ENCODE measurements around the gene GFI1B. TPM values are rescaled to one million over a fixed set of nuclear protein-coding genes. Genes with fewer than 3 reads are reported as not detected.

GFI1B gene
- total and polyA plus RNA-seq, 4 donors, result 0.05 to 53.6 TPM; not detected in 2

DNA sequence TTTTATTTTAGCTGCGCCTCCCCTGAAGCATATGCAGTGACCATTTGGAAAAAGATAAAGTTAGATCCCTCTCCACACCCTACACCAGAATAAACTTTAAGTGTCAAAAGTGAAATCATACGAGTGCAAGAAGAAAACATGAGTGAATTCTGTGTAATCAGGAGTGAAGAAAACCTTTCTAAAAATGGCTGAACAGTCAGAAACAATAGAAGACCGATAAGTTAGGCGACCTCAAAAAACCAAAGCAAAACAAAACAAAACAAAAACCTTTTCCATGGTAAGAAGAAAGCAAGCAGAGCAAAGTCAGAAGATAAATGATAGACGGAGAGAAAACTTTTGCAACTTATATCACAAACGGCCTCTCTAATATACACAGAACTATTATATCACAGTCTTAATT lies 17.5 kb upstream of the GFI1B start:
- Histone ChIP-seq H3K4me3 (ENCODE audit: low read depth in 1 of 3, low read length in 3 of 3) (no peak overlapping the region), H3K27ac (ENCODE audit: low read depth in 1 of 2, low read length in 2 of 2) (no peak overlapping the region), H3K9me3 (ENCODE audit: control insufficient read depth in 4 of 4, low read length in 3 of 4) (peaks cover 0 to 6% (median 3%) of the 10 kb centered on the region in 4 donors), H3K27me3 (ENCODE audit: control insufficient read depth in 4 of 4, insufficient read depth in 4 of 4, low read length in 3 of 4) (peaks cover 0 to 5% (median 0%) of the 10 kb centered on the region in 4 donors), H3K9ac (ENCODE audit: low read depth in 1 of 2, low read length in 2 of 2) (no peak overlapping the region), H3K4me1 (ENCODE audit: control insufficient read depth in 4 of 4, insufficient read depth in 4 of 4, low read length in 3 of 4) (no peaks in the 10 kb centered on the region), H3K36me3 (ENCODE audit: control insufficient read depth in 4 of 4, insufficient read depth in 3 of 4, low read depth in 1 of 4, low read length in 3 of 4) (no peaks in the 10 kb centered on the region)
- TF ChIP-seq REST (IDR thresholded peaks at IDR 0.05) (no peak), SP1 (IDR thresholded peaks at IDR 0.05) (no peak), EGR1 (IDR thresholded peaks at IDR 0.05; ENCODE audit: low read depth in 2 of 2) (no peak), HNF4A (conservative IDR thresholded peaks at IDR 0.05) (no peak), YY1 (IDR thresholded peaks at IDR 0.05) (no peak), HNF4G (IDR thresholded peaks at IDR 0.05) (no peak), ATF3 (IDR thresholded peaks at IDR 0.05) (no peak), FOXA1 (IDR thresholded peaks at IDR 0.05) (no peak), TAF1 (conservative IDR thresholded peaks at IDR 0.05) (no peak)
- TF ChIP-seq, protein P1, sequence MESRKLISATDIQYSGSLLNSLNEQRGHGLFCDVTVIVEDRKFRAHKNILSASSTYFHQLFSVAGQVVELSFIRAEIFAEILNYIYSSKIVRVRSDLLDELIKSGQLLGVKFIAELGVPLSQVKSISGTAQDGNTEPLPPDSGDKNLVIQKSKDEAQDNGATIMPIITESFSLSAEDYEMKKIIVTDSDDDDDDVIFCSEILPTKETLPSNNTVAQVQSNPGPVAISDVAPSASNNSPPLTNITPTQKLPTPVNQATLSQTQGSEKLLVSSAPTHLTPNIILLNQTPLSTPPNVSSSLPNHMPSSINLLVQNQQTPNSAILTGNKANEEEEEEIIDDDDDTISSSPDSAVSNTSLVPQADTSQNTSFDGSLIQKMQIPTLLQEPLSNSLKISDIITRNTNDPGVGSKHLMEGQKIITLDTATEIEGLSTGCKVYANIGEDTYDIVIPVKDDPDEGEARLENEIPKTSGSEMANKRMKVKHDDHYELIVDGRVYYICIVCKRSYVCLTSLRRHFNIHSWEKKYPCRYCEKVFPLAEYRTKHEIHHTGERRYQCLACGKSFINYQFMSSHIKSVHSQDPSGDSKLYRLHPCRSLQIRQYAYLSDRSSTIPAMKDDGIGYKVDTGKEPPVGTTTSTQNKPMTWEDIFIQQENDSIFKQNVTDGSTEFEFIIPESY (IDR thresholded peaks at IDR 0.05), result no peak
- TF ChIP-seq, protein P2, sequence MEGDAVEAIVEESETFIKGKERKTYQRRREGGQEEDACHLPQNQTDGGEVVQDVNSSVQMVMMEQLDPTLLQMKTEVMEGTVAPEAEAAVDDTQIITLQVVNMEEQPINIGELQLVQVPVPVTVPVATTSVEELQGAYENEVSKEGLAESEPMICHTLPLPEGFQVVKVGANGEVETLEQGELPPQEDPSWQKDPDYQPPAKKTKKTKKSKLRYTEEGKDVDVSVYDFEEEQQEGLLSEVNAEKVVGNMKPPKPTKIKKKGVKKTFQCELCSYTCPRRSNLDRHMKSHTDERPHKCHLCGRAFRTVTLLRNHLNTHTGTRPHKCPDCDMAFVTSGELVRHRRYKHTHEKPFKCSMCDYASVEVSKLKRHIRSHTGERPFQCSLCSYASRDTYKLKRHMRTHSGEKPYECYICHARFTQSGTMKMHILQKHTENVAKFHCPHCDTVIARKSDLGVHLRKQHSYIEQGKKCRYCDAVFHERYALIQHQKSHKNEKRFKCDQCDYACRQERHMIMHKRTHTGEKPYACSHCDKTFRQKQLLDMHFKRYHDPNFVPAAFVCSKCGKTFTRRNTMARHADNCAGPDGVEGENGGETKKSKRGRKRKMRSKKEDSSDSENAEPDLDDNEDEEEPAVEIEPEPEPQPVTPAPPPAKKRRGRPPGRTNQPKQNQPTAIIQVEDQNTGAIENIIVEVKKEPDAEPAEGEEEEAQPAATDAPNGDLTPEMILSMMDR (IDR thresholded peaks at IDR 0.05; ENCODE audit: low read depth, low read length, missing input control), result no peak
- 77% methylated on average over 6 of the region's 6 CpGs for WGBS
- no peak for DNase-seq (ENCODE audit: low spot score)

DNA sequence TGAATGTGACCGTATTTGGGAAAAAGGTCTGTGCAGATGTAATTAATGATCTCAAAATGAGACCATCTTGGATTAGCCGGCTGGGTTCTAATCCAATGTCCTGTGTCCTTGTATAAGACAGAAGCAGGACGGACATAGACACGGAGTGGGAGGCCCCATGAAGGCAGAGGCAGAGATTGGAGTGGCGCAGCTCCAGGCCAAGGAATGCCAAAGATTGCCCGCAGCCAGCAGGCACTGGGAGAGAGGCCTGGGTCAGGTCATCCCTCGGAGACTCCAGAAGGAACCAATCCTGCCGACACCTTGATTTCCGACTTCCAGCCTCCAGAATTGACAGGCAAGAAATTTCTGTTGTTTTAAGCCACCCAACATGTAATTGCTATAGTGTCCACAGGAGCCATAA lies 13.0 kb upstream of the GFI1B start:
- no peak for DNase-seq (ENCODE audit: low spot score)
- Histone ChIP-seq H3K9me3 (ENCODE audit: control insufficient read depth in 4 of 4, low read length in 3 of 4) (no peaks in the 10 kb centered on the region), H3K36me3 (ENCODE audit: control insufficient read depth in 4 of 4, insufficient read depth in 3 of 4, low read depth in 1 of 4, low read length in 3 of 4) (no peaks in the 10 kb centered on the region), H3K27ac (ENCODE audit: low read depth in 1 of 2, low read length in 2 of 2) (no peak overlapping the region), H3K4me3 (ENCODE audit: low read depth in 1 of 3, low read length in 3 of 3) (no peak overlapping the region), H3K27me3 (ENCODE audit: control insufficient read depth in 4 of 4, insufficient read depth in 4 of 4, low read length in 3 of 4) (peaks cover 0 to 8% (median 0%) of the 10 kb centered on the region in 4 donors), H3K9ac (ENCODE audit: low read depth in 1 of 2, low read length in 2 of 2) (no peak overlapping the region), H3K4me1 (ENCODE audit: control insufficient read depth in 4 of 4, insufficient read depth in 4 of 4, low read length in 3 of 4) (no peaks in the 10 kb centered on the region)
- 91% methylated on average over 9 of the region's 9 CpGs for WGBS
- no peak for TF ChIP-seq REST (IDR thresholded peaks at IDR 0.05)
- no peak for TF ChIP-seq EGR1 (IDR thresholded peaks at IDR 0.05; ENCODE audit: low read depth in 2 of 2)
- TF ChIP-seq, protein P2 (IDR thresholded peaks at IDR 0.05; ENCODE audit: low read depth, low read length, missing input control), result no peak
- no peak for TF ChIP-seq RAD21 (IDR thresholded peaks at IDR 0.05)
- TF ChIP-seq, protein P1 (IDR thresholded peaks at IDR 0.05), result no peak
- no peak for TF ChIP-seq NR2F2 (IDR thresholded peaks at IDR 0.05)
- no peak for TF ChIP-seq GABPA (IDR thresholded peaks at IDR 0.05 in 1 of 2, conservative IDR thresholded peaks at IDR 0.05 in 1 of 2)
- TF ChIP-seq JUND (IDR thresholded peaks at IDR 0.05), result no peak
- no peak for TF ChIP-seq HNF4G (IDR thresholded peaks at IDR 0.05)
- TF ChIP-seq SP1 (IDR thresholded peaks at IDR 0.05), result no peak
- TF ChIP-seq RXRA (IDR thresholded peaks at IDR 0.05), result no peak
- no peak for TF ChIP-seq YY1 (IDR thresholded peaks at IDR 0.05)
